ENCODE measurements around the gene GRID1. TPM values are rescaled to one million over a fixed set of nuclear protein-coding genes. Genes with fewer than 3 reads are reported as not detected.

GRID1 gene
- total RNA-seq, 2 experiments from 2014 or later = not detected

DNA sequence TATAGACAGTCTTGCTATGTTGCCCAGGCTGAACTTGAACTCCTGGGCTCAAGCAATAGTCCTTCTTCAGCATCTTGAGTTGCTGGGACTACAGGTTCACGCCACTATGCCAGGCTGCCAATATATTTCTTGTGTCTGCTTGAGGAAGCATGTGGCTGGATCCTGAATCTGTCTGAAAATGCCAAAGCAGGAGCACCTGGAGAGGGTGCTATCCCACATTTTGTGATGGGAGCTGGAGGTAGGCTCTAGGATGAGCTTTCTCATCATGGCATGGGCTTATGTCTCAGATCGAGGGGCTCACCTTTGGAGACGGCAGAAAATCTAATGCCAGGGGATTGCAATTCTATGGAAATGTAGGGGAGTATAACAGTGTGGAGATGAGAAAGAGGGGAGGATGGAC, 744.2 kb downstream of the GRID1 start:
- no peak overlapping the region for H3K4me3 Mint-ChIP-seq
- no peaks in the 10 kb centered on the region for H3K4me1 Mint-ChIP-seq
- no peaks in the 10 kb centered on the region for H3K36me3 Mint-ChIP-seq (ENCODE audit: low read depth)
- ChIA-PET POLR2A (no interaction called here), CTCF (no interaction called here)
- no peak for DNase-seq
- no peaks in the 10 kb centered on the region for H3K9me3 Mint-ChIP-seq
- no peak overlapping the region for H3K27ac Mint-ChIP-seq
- no peaks in the 10 kb centered on the region for H3K27me3 Mint-ChIP-seq

DNA sequence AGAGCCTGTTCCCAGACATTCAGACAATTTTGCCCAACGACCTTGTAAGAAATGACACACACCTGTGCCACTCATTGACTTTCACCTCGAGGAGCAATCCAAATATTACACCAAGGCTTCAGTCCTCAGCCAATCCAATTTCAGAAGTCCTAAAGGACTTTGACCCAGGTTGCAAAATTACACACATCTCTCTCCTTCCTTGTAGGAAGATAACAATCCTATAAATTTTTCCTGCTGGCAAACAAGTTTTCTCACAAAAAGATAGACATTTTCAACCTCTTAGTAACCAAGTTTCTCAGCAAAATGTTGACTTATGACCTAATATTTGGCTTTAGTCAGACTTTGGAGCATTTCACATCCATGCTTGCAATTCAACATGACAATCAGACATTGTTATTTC, 745.0 kb downstream of the GRID1 start:
- Mint-ChIP-seq H3K4me3 (no peak overlapping the region), H3K4me1 (no peaks in the 10 kb centered on the region), H3K27ac (no peak overlapping the region), H3K9me3 (no peaks in the 10 kb centered on the region), H3K27me3 (no peaks in the 10 kb centered on the region), H3K36me3 (ENCODE audit: low read depth) (no peaks in the 10 kb centered on the region)
- ChIA-PET CTCF (no interaction called here), POLR2A (no interaction called here)
- DNase-seq = no peak

DNA sequence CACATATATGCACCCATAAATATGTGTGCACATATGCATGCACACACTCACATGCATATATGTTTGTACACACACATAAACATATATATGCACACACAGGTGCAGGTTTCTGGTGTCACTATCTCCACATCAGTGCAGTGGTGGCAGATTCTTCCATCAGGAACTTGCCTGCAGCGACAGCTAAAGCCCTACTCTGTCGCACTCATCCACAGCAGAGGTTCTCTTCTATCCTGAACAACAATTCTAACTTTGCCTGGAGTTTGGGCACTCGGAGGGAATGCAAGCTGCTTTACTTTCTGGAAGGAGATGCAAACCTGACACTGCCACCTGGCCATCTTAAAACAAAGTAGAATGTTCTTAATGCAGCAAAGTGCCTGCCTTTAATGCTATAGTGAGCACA, 745.8 kb downstream of the GRID1 start:
- no peaks in the 10 kb centered on the region for H3K36me3 Mint-ChIP-seq (ENCODE audit: low read depth)
- ChIA-PET CTCF (no interaction called here), POLR2A (no interaction called here)
- no peak overlapping the region for H3K4me3 Mint-ChIP-seq
- H3K27me3 Mint-ChIP-seq = peaks cover 2% of the 10 kb centered on the region
- no peaks in the 10 kb centered on the region for H3K9me3 Mint-ChIP-seq
- DNase-seq = no peak
- no peaks in the 10 kb centered on the region for H3K4me1 Mint-ChIP-seq
- H3K27ac Mint-ChIP-seq = no peak overlapping the region

DNA sequence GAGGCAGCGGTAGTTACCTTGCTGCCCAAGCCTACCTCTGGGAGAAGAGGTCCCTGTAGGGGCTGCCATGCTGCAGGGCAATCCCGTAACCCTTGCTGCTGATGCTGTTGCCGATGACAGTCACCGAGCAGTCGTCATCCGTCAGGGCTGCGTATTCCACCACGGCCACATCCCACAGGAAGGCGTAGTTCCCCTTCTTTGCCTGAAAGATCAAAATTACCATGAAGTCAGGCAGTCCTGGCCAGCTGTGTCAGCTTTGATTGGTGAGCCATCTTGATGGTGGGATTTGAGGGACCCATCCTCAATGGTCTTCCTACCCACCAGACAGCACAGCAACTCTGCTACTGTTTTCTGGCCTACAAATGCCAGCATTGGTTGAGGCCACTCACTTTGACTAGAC, 746.8 kb downstream of the GRID1 start:
- no peaks in the 10 kb centered on the region for H3K4me1 Mint-ChIP-seq
- no peak overlapping the region for H3K4me3 Mint-ChIP-seq
- no peak overlapping the region for H3K27ac Mint-ChIP-seq
- POLR2A ChIA-PET = no interaction called here
- H3K27me3 Mint-ChIP-seq = peaks cover 2% of the 10 kb centered on the region
- no peaks in the 10 kb centered on the region for H3K9me3 Mint-ChIP-seq
- H3K36me3 Mint-ChIP-seq (ENCODE audit: low read depth) = no peaks in the 10 kb centered on the region
- DNase-seq = no peak
- CTCF ChIA-PET = no interaction called here

DNA sequence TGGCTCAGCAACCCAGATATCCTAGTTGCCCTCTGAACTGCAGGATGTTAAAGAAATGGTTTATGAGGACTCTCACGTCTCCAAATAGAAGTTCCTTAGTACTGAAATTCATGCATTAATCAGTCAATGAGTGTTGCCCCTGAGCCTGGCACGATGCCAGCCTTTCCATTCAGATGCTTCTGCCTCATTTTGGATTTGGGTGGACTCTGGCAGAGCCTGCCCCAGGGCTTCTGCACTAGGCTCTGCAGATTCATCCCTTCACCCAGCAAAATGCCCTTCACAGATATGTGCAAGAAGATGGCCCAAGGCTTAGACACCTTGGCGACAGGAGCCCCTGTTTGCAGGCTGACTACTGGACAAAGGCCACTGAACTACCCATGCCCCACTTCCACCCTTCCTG, 747.8 kb downstream of the GRID1 start:
- Mint-ChIP-seq H3K27ac (no peak overlapping the region), H3K27me3 (peaks cover 2% of the 10 kb centered on the region), H3K9me3 (no peaks in the 10 kb centered on the region), H3K36me3 (ENCODE audit: low read depth) (no peaks in the 10 kb centered on the region), H3K4me1 (peaks cover 8% of the 10 kb centered on the region), H3K4me3 (no peak overlapping the region)
- DNase-seq = no peak
- CTCF ChIA-PET = no interaction called here
- POLR2A ChIA-PET = no interaction called here

DNA sequence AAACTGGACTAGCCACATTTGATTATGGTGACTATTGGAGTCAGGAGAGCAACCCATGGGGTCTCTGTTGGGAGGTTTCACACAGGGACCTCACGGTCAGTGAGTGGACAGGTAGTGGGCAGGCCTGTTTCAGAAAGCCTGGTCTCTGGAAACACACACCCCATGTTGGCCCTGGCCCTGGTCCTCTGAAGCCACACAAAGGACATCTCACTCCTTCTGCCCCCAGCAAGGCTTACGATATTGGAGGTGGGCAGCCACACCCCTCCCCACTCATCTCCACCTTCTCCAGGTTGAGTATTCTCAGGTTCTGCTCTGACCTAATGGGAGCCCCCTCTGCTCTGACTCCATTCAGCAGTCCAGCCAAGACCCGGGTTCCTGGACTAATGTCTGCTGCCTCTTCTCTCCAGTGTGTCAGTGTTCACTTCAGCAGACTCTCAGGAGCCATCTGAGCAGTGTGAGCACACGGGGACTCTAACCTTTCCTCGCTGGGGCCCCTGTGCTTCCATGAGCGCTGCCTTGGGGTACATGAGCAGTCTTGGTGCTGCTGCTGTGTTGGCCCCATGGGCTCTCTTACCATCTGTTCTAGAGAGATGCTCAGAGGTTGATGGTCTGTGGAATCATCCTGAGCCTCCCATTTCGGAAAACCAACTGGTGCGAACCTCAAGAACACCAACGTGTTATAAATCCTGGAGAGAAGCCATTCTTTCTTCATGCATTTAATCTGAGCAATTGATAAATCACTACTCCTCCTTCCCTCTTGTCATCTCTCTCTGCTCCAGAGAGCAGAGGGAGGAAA, 748.6 kb downstream of the GRID1 start:
- Mint-ChIP-seq H3K27me3 (peaks cover 2% of the 10 kb centered on the region), H3K27ac (no peak overlapping the region), H3K36me3 (ENCODE audit: low read depth) (no peaks in the 10 kb centered on the region), H3K9me3 (no peaks in the 10 kb centered on the region), H3K4me3 (no peak overlapping the region), H3K4me1 (peaks cover 14% of the 10 kb centered on the region)
- no peak for DNase-seq
- CTCF ChIA-PET = no interaction called here
- POLR2A ChIA-PET = no interaction called here

DNA sequence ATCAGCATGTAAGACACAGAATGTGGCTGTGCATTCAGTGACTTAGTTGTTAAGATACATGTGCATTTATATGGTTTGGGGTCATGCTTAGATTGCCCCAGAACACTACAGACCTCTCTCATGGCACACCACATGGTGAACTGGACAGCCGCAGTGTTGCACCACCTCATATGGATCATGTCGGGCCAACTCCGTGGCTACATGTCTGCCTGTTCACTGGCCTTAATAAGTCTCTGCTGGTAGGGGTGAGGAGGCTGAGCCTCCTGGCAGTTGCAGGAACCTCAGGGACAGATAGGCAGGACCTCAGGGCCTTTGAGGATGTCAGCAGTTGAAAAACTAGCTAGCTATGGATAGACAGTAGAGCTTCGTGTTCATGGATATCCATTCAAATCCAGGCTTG, 751.0 kb downstream of the GRID1 start:
- H3K27ac Mint-ChIP-seq = no peak overlapping the region
- CTCF ChIA-PET = no interaction called here
- H3K4me1 Mint-ChIP-seq = peaks cover 30% of the 10 kb centered on the region
- no peak overlapping the region for H3K4me3 Mint-ChIP-seq
- no peak for DNase-seq
- no peaks in the 10 kb centered on the region for H3K9me3 Mint-ChIP-seq
- H3K36me3 Mint-ChIP-seq (ENCODE audit: low read depth) = no peaks in the 10 kb centered on the region
- POLR2A ChIA-PET = no interaction called here
- H3K27me3 Mint-ChIP-seq = peaks cover 5% of the 10 kb centered on the region

DNA sequence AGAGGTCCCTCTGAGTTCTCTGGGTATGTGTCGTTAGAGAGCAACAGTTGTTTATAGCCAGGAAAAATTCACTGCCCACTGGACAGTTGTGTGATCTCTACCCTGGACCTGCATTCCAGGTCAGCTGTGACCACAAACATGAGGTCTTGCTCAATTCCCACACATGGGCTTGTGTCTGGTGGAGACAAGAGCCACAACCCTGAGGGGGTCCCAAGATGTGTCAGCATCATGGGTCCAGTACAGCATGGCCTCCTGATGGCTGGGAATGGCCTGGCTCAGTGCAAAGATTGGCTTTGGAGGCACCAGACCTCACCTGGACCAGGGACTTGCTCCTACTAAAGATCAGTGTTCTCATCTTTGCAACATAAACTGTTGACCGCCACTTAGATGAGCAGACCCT, 751.6 kb downstream of the GRID1 start:
- no peaks in the 10 kb centered on the region for H3K36me3 Mint-ChIP-seq (ENCODE audit: low read depth)
- ChIA-PET POLR2A (no interaction called here), CTCF (interaction anchor here (1.2 kb wide), 1 partner anchor 21 kb away, joined by 3 read pairs; no protein-coding TSS in a partner anchor)

DNA sequence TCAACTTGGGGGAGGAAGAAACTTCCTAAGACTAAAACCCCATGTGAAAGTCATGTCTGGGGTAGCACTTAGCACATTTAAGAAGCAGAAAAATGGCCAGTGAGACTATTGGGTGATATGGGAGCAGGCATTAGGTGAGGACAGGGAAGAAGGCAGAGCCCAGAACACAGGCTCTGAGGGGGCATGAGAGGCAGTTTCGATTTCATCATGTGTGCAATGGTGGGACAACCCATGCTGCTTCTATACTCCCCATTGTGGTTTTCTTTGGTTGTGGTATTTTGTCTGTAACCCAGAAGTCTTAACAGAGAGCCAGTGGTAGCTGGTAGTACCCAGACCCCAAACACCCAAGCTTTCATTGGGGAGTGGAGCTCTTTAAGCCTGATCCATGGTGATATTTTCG, 752.0 kb downstream of the GRID1 start:
- no peak for DNase-seq
- Mint-ChIP-seq H3K4me1 (peaks cover 30% of the 10 kb centered on the region), H3K27me3 (peaks cover 14% of the 10 kb centered on the region), H3K27ac (no peak overlapping the region), H3K4me3 (no peak overlapping the region), H3K36me3 (ENCODE audit: low read depth) (no peaks in the 10 kb centered on the region), H3K9me3 (no peaks in the 10 kb centered on the region)
- ChIA-PET CTCF (interaction anchor here (1.0 to 1.2 kb wide), 2 partner anchors 20 to 30 kb away, joined by 3 read pairs; no protein-coding TSS in a partner anchor), POLR2A (no interaction called here)

More for the DNA sequence above, 751.6 kb downstream of the GRID1 start:
- Mint-ChIP-seq H3K27me3 (peaks cover 10% of the 10 kb centered on the region), H3K4me1 (peaks cover 30% of the 10 kb centered on the region), H3K9me3 (no peaks in the 10 kb centered on the region), H3K4me3 (no peak overlapping the region), H3K27ac (no peak overlapping the region)
- DNase-seq = no peak

DNA sequence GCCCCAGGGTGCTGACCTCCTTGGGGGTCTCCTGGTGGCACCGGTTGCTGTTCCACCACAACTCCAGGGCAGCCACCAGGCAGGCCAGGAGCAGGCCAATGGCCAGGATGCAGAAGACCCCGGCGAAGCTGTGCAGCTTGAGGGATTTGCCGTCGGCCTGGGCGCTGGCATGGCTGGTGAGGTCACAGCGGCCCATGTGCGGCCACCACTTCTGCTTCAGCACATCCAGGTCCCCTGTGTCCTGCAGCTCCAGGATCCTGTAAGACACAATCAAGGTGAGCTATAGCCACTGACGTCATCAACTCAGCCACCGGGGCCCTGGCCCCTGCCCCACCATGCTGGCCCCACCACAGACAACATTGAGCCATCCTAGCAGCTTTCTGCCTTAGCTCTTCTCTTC, 753.2 kb downstream of the GRID1 start:
- Mint-ChIP-seq H3K27me3 (peaks cover 15% of the 10 kb centered on the region), H3K9me3 (no peaks in the 10 kb centered on the region), H3K4me1 (peaks cover 30% of the 10 kb centered on the region), H3K36me3 (ENCODE audit: low read depth) (no peaks in the 10 kb centered on the region), H3K4me3 (no peak overlapping the region), H3K27ac (no peak overlapping the region)
- ChIA-PET CTCF (interaction anchor here (1.5 kb wide), 1 partner anchor 63 kb away, joined by 3 read pairs; no protein-coding TSS in a partner anchor), POLR2A (no interaction called here)
- no peak for DNase-seq

DNA sequence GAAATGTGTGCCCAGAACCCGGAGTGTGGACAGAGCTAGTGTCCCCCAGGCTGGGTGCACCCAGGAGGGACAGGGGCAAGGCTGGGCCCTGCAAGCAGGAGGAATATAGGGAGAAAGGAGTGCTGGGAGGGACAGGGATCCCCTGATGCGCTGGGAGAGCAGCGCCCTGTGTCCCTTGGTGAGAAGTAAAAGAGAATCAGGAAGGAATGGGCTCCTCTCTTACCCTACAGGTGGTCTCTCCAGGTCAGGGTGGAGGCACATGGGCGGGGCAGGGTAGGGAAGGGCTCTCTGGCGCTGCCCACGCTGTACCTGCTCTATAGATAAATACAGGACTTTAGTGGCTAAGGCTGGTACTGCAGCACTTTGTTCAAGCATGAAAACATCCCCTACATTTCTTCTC, 753.8 kb downstream of the GRID1 start:
- ChIA-PET POLR2A (interaction anchor here (1.4 kb wide), 1 partner anchor 19 kb away, joined by 6 read pairs; no protein-coding TSS in a partner anchor), CTCF (interaction anchor here (0.8 to 1.5 kb wide), 2 partner anchors 19 to 64 kb away, joined by 3 read pairs; no protein-coding TSS in a partner anchor)

DNA sequence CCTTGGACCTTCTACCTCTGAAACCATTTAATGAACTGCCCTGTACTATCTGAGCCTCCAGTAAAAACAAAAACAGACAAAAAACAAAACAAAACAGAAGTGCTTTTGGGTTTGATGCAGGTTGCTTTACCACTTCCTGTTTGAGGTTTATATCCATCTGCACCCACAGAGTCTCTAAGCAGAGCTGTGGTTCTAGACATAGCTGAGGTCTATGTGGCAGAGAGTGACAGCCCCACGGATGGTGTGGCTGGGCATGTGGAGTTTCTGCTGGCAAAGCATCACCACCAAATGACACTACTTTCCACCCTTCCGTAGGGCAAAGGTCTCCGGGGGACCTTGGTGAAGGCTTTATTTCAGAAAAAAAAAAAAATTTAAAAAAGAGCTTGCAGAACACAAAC, 754.2 kb downstream of the GRID1 start:
- ChIA-PET POLR2A (interaction anchor here (1.4 kb wide), 1 partner anchor 18 kb away, joined by 6 read pairs; no protein-coding TSS in a partner anchor), CTCF (interaction anchor here (0.8 kb wide), 1 partner anchor 19 kb away, joined by 3 read pairs; no protein-coding TSS in a partner anchor)
- Mint-ChIP-seq H3K27ac (peak overlapping the region; percentile 58), H3K27me3 (peaks cover 18% of the 10 kb centered on the region), H3K36me3 (ENCODE audit: low read depth) (no peaks in the 10 kb centered on the region), H3K4me1 (peaks cover 30% of the 10 kb centered on the region), H3K4me3 (peak overlapping the region; percentile 10), H3K9me3 (peaks cover 2% of the 10 kb centered on the region)
- peak; percentile 70 for DNase-seq

More for the DNA sequence above, 753.8 kb downstream of the GRID1 start:
- no peaks in the 10 kb centered on the region for H3K36me3 Mint-ChIP-seq (ENCODE audit: low read depth)
- H3K9me3 Mint-ChIP-seq = no peaks in the 10 kb centered on the region
- peak overlapping the region; percentile 58 for H3K27ac Mint-ChIP-seq
- no peak for DNase-seq
- H3K27me3 Mint-ChIP-seq = peaks cover 16% of the 10 kb centered on the region
- peak overlapping the region; percentile 10 for H3K4me3 Mint-ChIP-seq
- peaks cover 30% of the 10 kb centered on the region for H3K4me1 Mint-ChIP-seq

DNA sequence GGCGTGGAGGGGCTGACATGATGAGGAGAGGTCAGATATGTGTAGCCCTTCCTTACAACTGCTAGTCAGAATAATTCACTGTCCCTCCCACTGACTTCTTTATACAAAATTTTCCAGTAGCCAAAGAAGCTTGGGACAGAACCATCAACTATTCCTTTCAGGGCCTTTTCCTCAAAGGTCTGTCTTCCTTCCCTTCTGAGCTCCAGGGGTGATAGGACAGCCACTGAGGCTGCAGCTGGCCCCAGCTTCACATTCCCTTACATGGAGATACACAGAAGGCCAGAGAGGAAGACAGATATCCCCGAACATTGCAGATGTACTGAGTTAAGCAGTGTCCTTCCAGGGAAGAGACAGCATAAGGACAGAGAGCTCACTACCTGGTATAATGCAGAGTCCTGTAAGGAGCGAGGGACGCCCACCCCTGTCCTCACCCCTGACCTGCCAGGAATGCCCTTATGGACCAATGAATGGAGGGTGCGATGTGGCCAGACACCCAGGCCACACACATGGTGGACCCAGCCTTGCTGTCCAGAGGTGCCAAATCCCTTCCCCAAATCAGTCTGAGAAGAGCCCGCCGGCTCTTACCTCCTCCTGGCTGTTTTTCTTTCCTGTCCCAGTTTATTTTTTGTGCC, 754.7 kb downstream of the GRID1 start:
- H3K36me3 Mint-ChIP-seq (ENCODE audit: low read depth) = no peaks in the 10 kb centered on the region
- H3K27me3 Mint-ChIP-seq = peaks cover 19% of the 10 kb centered on the region
- CTCF ChIA-PET = interaction anchor here (0.8 kb wide), 1 partner anchor 18 kb away, joined by 3 read pairs; no protein-coding TSS in a partner anchor
- DNase-seq = no peak
- peaks cover 30% of the 10 kb centered on the region for H3K4me1 Mint-ChIP-seq
- POLR2A ChIA-PET = interaction anchor here (1.4 kb wide), 1 partner anchor 18 kb away, joined by 6 read pairs; no protein-coding TSS in a partner anchor
- H3K27ac Mint-ChIP-seq = peak overlapping the region; percentile 58
- H3K9me3 Mint-ChIP-seq = peaks cover 3% of the 10 kb centered on the region
- H3K4me3 Mint-ChIP-seq = peak overlapping the region; percentile 10

Data from activated CD4-positive, alpha-beta memory T cell treated with anti-CD3 and anti-CD28 coated beads, Interleukin-2, amount 10 ng/mL, durations not matched to agents 7 days and 5 days (primary cell).